Dendritic cell treated with granulocyte-macrophage colony-stimulating factor and Interleukin-4, amounts not matched to agents 40 ng/mL and 50 ng/mL, for 4 days (primary cell): ENCODE data around the gene ZNF750.
A peak's percentile ranks its signal among the peaks of the same experiment; 100 is the strongest.

Experiments used
- H3K27ac Mint-ChIP-seq: one replicate; pipeline ENCODE4 v1.8.0; 2022; ENCODE audit warnings: mild to moderate bottlenecking, mixed read lengths
- H3K27me3 Mint-ChIP-seq: one replicate; pipeline ENCODE4 v1.8.0; 2022; ENCODE audit warnings: mild to moderate bottlenecking, mixed read lengths
- H3K36me3 Mint-ChIP-seq: one replicate; pipeline ENCODE4 v1.8.0; 2022; ENCODE audit warnings: low read depth, mixed read lengths
- H3K4me1 Mint-ChIP-seq: one replicate; pipeline ENCODE4 v1.8.0; 2022; ENCODE audit warnings: low read depth, mixed read lengths
- H3K4me3 Mint-ChIP-seq: one replicate; pipeline ENCODE4 v1.8.0; 2022; ENCODE audit warnings: mild to moderate bottlenecking, moderate library complexity, mixed read lengths
- H3K9me3 Mint-ChIP-seq: one replicate; pipeline ENCODE4 v1.8.0; 2022; ENCODE audit warnings: mixed read lengths
- intact Hi-C: fragments of 100-400 bp; cut with micrococcal nuclease; formaldehyde crosslinking; loops from one replicate; pipeline ENCODE4 v1.15.0; 2022

The ZNF750 gene

DNA sequence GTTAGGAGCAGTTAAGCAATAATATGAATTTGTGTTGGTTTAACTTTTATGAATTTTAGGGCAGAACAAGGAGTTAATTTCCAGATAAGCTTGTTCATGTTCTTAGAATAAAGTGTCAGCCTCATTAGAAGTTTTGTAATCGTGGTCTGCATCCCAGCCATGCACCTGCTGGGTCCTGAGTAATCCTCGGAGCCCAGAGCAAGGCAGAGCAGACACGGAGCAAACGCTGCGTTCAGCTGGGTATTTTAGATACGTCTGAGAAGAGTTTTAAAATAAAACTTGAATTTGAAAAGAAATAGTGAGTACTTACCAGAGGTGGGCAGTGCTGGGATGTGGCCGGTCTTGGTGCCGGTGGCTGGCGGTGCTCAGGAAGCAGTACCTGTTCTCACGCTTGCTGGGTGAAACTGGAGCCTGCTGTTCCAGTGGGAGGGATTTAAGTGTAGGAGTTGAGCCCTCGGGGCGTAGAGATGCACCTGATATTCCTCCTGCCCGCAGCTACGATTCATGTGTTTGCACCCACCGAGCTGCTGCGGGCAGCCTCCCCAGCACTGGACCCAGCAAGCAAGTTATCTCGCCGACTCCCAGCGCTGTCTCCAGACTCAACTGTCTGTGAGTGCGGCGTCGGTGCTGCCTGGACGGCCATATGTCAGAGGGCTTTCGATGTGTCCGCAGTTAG is at the start of gene ZNF750:
Gene ZNF750, minus strand, starts transcription at position 406 of the 676 bp plus-strand sequence. CDS start 7,568 bp downstream, outside the sequence.
- H3K9me3 Mint-ChIP-seq: no peaks in the 10 kb centered on the region
- H3K36me3 Mint-ChIP-seq: peaks cover 5% of the 10 kb centered on the region
- intact Hi-C loops: no loop called here
- H3K4me1 Mint-ChIP-seq: peaks cover 42% of the 10 kb centered on the region
- peaks cover 1% of the 10 kb centered on the region for H3K27me3 Mint-ChIP-seq
- H3K4me3 Mint-ChIP-seq: no peak within 1 kb of the TSS
- H3K27ac Mint-ChIP-seq: no peak within 1 kb of the TSS

DNA sequence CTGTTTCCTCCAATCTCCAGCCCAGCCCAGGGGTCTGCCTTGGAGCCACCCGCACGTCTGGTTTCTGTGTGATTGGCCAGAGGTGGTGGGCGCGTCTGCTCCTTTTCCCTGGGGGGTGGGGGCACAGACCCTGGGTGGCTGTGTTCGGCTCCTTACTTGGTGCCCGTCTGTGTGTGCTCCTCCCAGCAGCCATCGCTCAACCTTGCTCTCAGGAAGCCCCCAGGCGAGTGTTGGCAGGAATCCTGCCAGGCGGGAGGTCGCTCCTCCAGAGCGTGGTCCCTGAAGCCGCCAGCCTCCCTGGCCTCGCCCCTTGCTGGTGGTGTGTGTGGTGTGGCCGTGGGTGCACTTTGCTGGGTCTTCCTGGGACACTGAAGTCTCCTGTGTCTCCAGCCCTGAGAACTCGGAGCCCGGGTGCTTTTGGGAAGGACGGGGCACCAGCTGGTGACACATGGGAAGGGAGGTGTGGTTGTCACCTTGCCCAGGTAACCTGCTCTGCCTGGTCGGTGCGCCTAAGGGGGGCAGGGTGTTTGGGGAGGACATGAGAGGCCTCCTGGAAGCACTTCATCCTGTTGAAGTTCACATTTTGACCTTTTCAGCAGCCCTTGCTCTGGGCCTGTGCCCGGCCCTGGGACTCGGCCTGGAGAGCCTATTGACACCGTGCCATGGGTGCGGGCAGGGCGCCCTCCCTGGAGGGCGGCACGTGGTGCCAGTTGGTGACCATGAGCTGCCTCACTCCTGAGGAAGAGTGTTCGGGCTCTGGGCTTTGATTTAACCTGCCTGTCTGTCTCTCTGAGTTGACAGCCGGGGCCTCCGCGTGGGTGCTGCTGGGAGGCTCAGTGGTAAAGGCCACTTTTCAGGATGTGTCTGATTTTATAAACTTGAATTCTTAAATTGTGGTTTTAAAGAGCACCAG is 49.0 kb upstream of the ZNF750 start:
- intact Hi-C loops: no loop called here
- peaks cover 46% of the 10 kb centered on the region for H3K36me3 Mint-ChIP-seq

DNA sequence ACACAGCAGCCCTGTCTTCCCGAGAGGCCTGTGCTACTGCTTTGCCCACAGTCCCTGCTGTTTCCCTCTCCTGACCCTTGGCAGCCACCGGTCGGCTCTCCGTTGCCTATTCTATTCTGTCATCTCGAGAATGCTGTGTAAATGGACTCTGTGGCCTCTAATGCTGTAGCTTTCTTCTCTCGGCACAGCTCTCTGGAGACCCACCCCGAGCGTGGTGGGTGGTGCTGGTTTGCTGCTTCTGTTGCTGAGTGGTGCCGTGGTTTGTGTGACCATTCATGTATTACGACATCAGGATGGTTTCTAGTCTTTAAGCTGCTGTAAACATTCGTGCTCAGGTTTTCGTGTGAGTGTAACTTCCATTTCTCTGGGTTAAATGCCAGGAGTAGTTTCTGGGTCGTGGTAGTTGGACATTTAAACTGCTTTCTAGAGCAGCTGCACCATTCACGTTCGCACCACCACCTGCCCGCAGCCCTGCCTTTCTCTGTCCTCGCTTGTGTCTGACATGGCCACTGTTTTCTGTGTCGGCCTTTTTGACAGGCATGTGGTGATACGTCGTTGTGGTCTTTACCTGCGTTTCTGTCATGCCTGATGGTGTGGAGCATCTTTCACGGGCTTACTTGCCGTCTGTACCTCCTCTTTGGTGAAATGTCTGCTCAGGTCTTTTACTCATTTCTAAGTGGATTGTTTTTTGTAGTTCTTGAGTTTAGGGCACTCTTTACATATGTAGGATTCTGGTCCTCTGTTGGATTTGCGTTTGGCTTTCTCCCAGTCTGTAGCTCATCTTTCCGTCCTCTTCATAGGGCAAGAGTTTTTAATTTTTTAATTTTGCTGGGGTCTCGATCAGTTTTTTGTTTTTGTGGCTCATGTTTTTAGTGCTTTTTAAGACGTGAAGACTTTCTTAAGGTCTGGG is 47.7 kb upstream of the ZNF750 start:
- Mint-ChIP-seq H3K4me1 (peaks cover 50% of the 10 kb centered on the region), H3K4me3 (peak overlapping the region; percentile 49), H3K27ac (peak overlapping the region; percentile 72), H3K36me3 (peaks cover 50% of the 10 kb centered on the region), H3K27me3 (no peaks in the 10 kb centered on the region), H3K9me3 (no peaks in the 10 kb centered on the region)
- intact Hi-C loops: no loop called here

More for the DNA sequence above, 49.0 kb upstream of the ZNF750 start:
- no peak overlapping the region for H3K4me3 Mint-ChIP-seq
- no peaks in the 10 kb centered on the region for H3K27me3 Mint-ChIP-seq
- no peaks in the 10 kb centered on the region for H3K9me3 Mint-ChIP-seq
- peaks cover 46% of the 10 kb centered on the region for H3K4me1 Mint-ChIP-seq
- peak overlapping the region; percentile 72 for H3K27ac Mint-ChIP-seq

DNA sequence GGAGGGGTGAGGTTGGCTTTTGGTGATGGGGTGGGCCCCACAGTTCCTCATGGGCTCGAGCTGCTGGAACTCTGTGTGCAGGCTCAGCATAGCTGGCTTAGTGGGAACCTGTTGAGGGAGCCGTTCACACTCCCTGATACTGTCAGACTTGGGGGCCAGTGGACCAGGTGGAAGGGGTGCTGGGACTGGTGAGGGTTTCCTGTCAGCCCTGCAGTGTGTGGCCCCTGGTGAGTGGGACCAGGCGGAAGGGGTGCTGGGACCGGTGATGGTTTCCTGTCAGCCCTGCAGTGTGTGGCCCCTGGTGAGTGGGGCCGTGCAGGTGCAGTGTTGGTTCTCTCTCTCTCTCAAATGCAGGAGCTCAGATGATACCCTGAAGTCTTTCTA is 45.1 kb upstream of the ZNF750 start:
- H3K4me3 Mint-ChIP-seq: no peak overlapping the region
- no peaks in the 10 kb centered on the region for H3K9me3 Mint-ChIP-seq
- no peaks in the 10 kb centered on the region for H3K27me3 Mint-ChIP-seq
- H3K27ac Mint-ChIP-seq: peak overlapping the region; percentile 87
- intact Hi-C loops: no loop called here
- H3K4me1 Mint-ChIP-seq: peaks cover 75% of the 10 kb centered on the region
- peaks cover 37% of the 10 kb centered on the region for H3K36me3 Mint-ChIP-seq

DNA sequence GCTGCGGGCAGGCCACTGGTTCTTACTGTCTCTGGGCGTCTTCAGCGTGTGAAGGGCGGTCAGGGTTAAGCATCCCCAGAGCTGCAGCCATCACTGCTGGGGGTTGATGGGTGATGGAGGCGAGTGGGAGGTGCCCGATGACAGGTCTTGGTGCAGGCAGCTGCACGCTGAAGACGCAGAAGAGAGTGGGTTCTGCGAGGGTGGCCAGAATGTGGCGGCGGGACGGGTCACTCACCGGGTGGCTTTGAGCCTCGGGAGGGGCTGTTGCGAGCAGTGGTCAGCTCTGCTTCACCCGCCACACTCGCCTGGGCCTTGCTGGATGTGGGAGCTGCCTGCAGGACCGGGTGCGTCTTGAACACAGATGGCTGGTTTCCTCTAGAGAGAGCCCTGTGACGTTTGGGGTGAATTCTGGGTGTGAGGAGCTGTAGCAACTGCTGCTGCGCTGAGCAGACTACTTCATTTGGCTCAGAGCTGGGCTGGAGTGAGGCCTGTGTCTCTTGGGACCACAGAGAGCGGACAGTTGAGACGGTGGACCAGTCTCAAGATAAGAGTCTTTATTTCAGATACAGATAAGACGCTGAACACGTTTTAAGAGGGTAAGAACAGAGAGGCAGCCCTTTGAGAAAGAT is 44.6 kb upstream of the ZNF750 start:
- peak overlapping the region; percentile 87 for H3K27ac Mint-ChIP-seq
- H3K4me1 Mint-ChIP-seq: peaks cover 80% of the 10 kb centered on the region
- H3K4me3 Mint-ChIP-seq: no peak overlapping the region
- intact Hi-C loops: no loop called here
- H3K9me3 Mint-ChIP-seq: no peaks in the 10 kb centered on the region
- H3K27me3 Mint-ChIP-seq: no peaks in the 10 kb centered on the region
- H3K36me3 Mint-ChIP-seq: peaks cover 37% of the 10 kb centered on the region

DNA sequence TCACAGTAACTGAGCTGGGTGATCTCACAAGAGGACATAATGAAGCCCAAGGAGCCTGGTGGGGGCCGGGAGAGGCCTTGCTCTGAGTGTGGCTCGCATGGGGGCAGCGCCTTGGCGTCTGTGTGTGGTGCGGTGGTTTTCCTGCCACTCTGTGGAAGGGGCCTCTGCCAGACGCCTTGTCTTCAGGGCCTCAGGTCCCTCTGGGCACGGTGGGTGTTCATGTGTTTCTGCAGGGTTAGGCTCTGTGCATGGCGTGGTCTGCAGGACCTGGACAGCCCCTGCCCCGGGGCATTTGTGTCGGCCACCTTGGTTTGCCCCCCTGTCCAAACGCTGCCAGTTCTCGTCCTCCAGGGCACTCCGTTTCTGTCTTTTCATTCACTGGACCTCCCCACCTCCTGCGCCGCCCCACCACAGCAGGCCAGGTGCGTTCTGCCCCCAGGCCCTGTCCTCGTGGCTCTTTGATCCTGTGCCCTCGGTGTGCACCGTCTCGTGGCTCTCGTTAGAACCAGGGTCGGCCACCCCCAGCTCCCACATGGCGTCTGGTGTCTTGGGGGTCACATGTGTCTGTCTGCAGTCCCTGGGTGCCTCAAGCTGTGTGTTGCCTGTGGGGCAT is 43.7 kb upstream of the ZNF750 start:
- H3K4me1 Mint-ChIP-seq: peaks cover 90% of the 10 kb centered on the region
- no peak overlapping the region for H3K4me3 Mint-ChIP-seq

DNA sequence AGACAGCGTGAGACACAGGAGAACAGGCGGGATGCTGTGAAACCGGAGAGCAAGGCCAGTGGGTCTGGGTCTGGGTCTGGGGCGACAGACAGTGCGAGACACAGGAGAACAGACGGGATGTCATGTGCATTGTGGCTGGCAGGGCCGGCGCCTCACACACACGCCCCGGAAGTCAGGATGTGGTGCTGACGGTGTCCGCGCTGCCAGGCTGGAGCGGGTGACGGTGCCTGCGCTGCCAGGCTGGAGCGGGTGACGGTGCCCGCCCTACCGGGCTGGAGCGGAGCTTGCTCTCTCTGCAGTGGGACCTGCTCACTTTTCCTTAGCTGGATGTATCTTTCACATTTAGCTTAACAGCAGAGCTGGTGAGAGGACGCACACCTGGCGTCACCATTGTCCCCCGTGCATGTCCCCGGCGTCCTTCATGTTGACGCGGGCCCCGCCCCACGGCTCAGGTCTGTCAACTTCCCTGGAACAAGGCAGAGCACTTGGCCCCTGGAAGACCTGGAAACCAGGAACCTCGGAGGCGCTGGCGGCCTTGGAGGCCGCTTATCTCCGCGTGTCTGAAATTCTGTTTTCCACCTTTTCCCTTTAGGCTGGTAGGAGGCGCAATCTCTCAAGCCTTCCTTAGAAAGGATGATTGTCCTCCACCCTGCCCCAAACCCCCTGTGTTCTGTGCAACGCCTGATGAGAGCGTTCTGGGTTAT is 43.0 kb upstream of the ZNF750 start:
- Mint-ChIP-seq H3K9me3 (no peaks in the 10 kb centered on the region), H3K36me3 (peaks cover 41% of the 10 kb centered on the region), H3K27ac (peak overlapping the region; percentile 87), H3K27me3 (no peaks in the 10 kb centered on the region), H3K4me1 (peaks cover 92% of the 10 kb centered on the region), H3K4me3 (no peak overlapping the region)
- intact Hi-C loops: no loop called here

More for the DNA sequence above, 43.7 kb upstream of the ZNF750 start:
- Mint-ChIP-seq H3K27ac (peak overlapping the region; percentile 87), H3K36me3 (peaks cover 45% of the 10 kb centered on the region), H3K27me3 (no peaks in the 10 kb centered on the region), H3K9me3 (no peaks in the 10 kb centered on the region)
- intact Hi-C loops: no loop called here

- intact Hi-C loops: no loop called here
- Mint-ChIP-seq H3K4me1 (peaks cover 85% of the 10 kb centered on the region), H3K27me3 (no peaks in the 10 kb centered on the region), H3K27ac (peak overlapping the region; percentile 87), H3K36me3 (peaks cover 33% of the 10 kb centered on the region), H3K9me3 (no peaks in the 10 kb centered on the region), H3K4me3 (no peak overlapping the region)
Measured at GRCh38 chr17:82881900-82882714, 42.3 kb upstream of the ZNF750 start.

DNA sequence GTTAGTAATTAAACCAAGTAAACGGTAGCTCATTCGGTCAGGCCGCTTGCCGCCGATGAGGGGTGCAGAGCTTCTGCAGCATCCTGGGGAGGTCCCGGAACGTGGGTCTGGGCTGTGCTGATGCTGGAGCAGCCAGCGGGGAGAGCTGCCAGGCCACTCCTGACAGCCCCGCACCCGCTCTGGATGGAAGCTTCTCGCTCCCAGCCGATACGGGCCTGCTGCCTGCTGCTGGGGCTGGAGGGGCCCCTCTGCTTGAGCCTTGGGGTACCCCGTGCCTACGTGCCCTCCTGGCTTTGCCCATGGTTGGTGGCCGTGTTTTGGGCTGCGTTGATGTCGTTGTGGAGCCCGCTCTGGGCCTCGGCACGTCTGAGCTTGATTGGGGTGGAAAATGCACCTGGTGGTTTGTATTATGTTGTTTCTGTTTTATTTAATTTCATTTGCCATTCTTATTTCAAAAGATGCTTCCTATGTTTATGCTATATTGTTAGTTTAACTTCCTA is 41.6 kb upstream of the ZNF750 start:
- H3K36me3 Mint-ChIP-seq: peaks cover 31% of the 10 kb centered on the region
- H3K4me1 Mint-ChIP-seq: peaks cover 84% of the 10 kb centered on the region
- no peaks in the 10 kb centered on the region for H3K27me3 Mint-ChIP-seq
- H3K27ac Mint-ChIP-seq: peak overlapping the region; percentile 87
- H3K9me3 Mint-ChIP-seq: no peaks in the 10 kb centered on the region
- intact Hi-C loops: no loop called here
- no peak overlapping the region for H3K4me3 Mint-ChIP-seq

DNA sequence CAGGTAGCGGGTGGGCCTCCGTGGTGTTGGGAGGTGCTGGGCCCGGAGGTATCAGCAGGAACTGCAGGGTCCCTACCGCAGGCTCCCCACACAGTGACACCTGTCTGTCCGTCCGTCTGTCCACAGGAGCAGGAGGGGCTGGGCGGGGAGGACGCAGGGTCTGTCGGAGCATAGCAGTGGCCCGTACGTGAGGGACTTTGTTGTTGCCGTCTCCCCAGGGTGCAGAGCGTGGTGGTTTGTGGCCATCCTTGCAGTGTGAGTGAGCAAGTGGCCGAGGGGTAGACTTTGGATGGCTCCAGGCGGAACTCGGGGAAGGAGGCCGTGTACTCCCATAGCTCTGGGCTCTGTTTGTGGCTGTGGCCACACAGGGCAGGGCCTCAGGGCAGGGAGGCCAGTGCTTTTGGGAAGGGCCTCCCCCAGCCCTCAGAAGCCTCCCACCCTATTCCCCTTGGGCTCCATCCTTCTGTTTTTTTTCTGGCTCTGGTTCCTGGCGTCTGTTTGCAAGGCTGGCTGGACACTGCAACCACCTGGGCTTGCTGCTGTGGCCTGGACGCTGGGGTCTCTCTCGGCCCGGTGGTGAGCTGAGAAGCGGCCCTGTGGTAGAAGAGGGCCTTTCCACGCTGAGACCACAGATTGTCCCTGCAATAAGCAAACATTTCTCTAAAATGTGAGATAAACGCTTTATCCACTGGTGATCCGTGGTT is 41.0 kb upstream of the ZNF750 start:
- peak overlapping the region; percentile 87 for H3K27ac Mint-ChIP-seq
- no peak overlapping the region for H3K4me3 Mint-ChIP-seq
- intact Hi-C loops: no loop called here
- H3K36me3 Mint-ChIP-seq: peaks cover 31% of the 10 kb centered on the region
- no peaks in the 10 kb centered on the region for H3K9me3 Mint-ChIP-seq
- H3K4me1 Mint-ChIP-seq: peaks cover 83% of the 10 kb centered on the region
- no peaks in the 10 kb centered on the region for H3K27me3 Mint-ChIP-seq

- Mint-ChIP-seq H3K27ac (peak overlapping the region; percentile 18), H3K36me3 (peaks cover 24% of the 10 kb centered on the region), H3K27me3 (no peaks in the 10 kb centered on the region), H3K9me3 (no peaks in the 10 kb centered on the region), H3K4me3 (no peak overlapping the region), H3K4me1 (peaks cover 79% of the 10 kb centered on the region)
- intact Hi-C loops: no loop called here
Measured at GRCh38 chr17:82879241-82879640, 39.4 kb upstream of the ZNF750 start.
